WERI-Rb-1 (cell line): ENCODE data around the gene ABL2.

ENCODE experiments used
- DNase-seq: peaks from one replicate; pipeline ENCODE4 v3.0.0-alpha.2; 2020
- H3K27ac ChIP-seq: fragments of 250-450 bp; sonication (Bioruptor Pico); 2 replicates; pipeline ENCODE4 v1.5.1; 2020; ENCODE audit warnings: mild to moderate bottlenecking, moderate library complexity
- H3K27me3 ChIP-seq: fragments of 250-450 bp; sonication (Bioruptor Pico); 2 replicates; pipeline ENCODE4 v1.5.1; 2021; ENCODE audit warnings: mild to moderate bottlenecking, low read depth, moderate library complexity; ENCODE audit not compliant: insufficient read depth, severe bottlenecking
- H3K36me3 ChIP-seq: fragments of 250-450 bp; sonication (Bioruptor Pico); 2 replicates; pipeline ENCODE4 v1.5.1; 2020; ENCODE audit warnings: mild to moderate bottlenecking, moderate library complexity
- H3K4me3 ChIP-seq: 2 replicates; pipeline ENCODE4 v1.5.1; 2011; ENCODE audit warnings: low read depth, mild to moderate bottlenecking, control low read depth, low read length
- H3K9me3 ChIP-seq: fragments of 250-450 bp; sonication (Bioruptor Pico); 2 replicates; pipeline ENCODE4 v1.5.1; 2021; ENCODE audit warnings: mild to moderate bottlenecking, moderate library complexity; ENCODE audit not compliant: severe bottlenecking
- CTCF ChIP-seq: IDR thresholded peaks from 2 replicates; pipeline ENCODE4 v1.5.1; 2011; ENCODE audit warnings: low read depth, mild to moderate bottlenecking, control low read depth, inconsistent platforms, low read length

The ABL2 gene

GRCh38 chr1:179121159-179121938 is 108.1 kb downstream of the ABL2 start:
- Histone ChIP-seq H3K36me3 (peaks cover 60% of the 10 kb centered on the region), H3K27me3 (no peaks in the 10 kb centered on the region), H3K4me3 (peak overlapping the region; percentile 2; the same call in 1 of the 2 replicates), H3K27ac (peak overlapping the region; percentile 63), H3K9me3 (no peaks in the 10 kb centered on the region)
- TF ChIP-seq CTCF = peak; percentile 81
- peak; percentile 78 for DNase-seq

- no peak for TF ChIP-seq CTCF
- Histone ChIP-seq H3K4me3 (peak overlapping the region; percentile 2; the same call in 1 of the 2 replicates), H3K36me3 (peaks cover 60% of the 10 kb centered on the region), H3K27ac (peak overlapping the region; percentile 63), H3K9me3 (no peaks in the 10 kb centered on the region), H3K27me3 (no peaks in the 10 kb centered on the region)
- no peak for DNase-seq
These were observed 108.7 kb downstream of the ABL2 start for GRCh38 chr1:179120736-179121135.

- no peaks in the 10 kb centered on the region for H3K9me3 ChIP-seq
- H3K4me3 ChIP-seq = no peak overlapping the region
- H3K27me3 ChIP-seq = no peaks in the 10 kb centered on the region
- TF ChIP-seq CTCF = no peak
- peak overlapping the region; percentile 63 for H3K27ac ChIP-seq
- peaks cover 62% of the 10 kb centered on the region for H3K36me3 ChIP-seq
- DNase-seq = no peak
These were observed 110.0 kb downstream of the ABL2 start for GRCh38 chr1:179119513-179119912.

GRCh38 chr1:179115181-179115580 is 114.3 kb downstream of the ABL2 start:
- Histone ChIP-seq H3K27ac (no peak overlapping the region), H3K36me3 (peaks cover 89% of the 10 kb centered on the region), H3K27me3 (no peaks in the 10 kb centered on the region), H3K4me3 (no peak overlapping the region), H3K9me3 (no peaks in the 10 kb centered on the region)
- TF ChIP-seq CTCF = no peak
- no peak for DNase-seq

GRCh38 chr1:179108644-179109043 is 120.8 kb downstream of the ABL2 start:
- no peak for TF ChIP-seq CTCF
- H3K27me3 ChIP-seq = no peaks in the 10 kb centered on the region
- no peak overlapping the region for H3K27ac ChIP-seq
- H3K4me3 ChIP-seq = no peak overlapping the region
- peaks cover 73% of the 10 kb centered on the region for H3K36me3 ChIP-seq
- H3K9me3 ChIP-seq = no peaks in the 10 kb centered on the region
- DNase-seq = no peak
